Measurements from ENCODE around the gene ANK2. TPM values are rescaled to one million over a fixed set of nuclear protein-coding genes. Genes with fewer than 3 reads are reported as not detected.
A peak's percentile ranks its signal among the peaks of the same experiment; 100 is the strongest.

Gene ANK2
- total RNA-seq, 1 donor from 2014 or later = 6.5 TPM

DNA sequence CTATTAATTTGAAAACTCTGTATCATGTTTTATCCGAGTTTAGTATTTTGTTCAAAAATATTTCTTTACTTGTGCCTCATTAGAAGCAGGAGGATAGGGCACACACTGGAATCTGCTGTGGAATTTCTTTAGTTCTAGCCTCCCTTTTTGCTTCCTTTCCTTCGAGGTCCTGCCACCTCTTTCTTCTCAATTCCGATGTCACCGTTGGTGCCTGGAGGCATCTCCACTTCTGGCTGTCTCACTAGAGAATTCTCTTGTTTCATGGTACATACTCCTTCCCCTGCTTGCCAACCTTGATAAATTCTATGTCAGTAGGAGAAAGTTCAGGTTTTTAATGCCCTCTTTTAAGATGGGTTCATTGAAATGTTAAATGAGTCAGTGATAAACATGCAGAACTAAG, 140.1 kb downstream of the ANK2 start:
- TF ChIP-seq, protein P1, sequence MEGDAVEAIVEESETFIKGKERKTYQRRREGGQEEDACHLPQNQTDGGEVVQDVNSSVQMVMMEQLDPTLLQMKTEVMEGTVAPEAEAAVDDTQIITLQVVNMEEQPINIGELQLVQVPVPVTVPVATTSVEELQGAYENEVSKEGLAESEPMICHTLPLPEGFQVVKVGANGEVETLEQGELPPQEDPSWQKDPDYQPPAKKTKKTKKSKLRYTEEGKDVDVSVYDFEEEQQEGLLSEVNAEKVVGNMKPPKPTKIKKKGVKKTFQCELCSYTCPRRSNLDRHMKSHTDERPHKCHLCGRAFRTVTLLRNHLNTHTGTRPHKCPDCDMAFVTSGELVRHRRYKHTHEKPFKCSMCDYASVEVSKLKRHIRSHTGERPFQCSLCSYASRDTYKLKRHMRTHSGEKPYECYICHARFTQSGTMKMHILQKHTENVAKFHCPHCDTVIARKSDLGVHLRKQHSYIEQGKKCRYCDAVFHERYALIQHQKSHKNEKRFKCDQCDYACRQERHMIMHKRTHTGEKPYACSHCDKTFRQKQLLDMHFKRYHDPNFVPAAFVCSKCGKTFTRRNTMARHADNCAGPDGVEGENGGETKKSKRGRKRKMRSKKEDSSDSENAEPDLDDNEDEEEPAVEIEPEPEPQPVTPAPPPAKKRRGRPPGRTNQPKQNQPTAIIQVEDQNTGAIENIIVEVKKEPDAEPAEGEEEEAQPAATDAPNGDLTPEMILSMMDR (conservative IDR thresholded peaks at IDR 0.05; ENCODE audit: low read depth, low read length) = no peak
- DNase-seq (ENCODE audit: low read depth) = no peak
- no peak overlapping the region for H3K4me3 ChIP-seq (ENCODE audit: low read depth, low read length)

DNA sequence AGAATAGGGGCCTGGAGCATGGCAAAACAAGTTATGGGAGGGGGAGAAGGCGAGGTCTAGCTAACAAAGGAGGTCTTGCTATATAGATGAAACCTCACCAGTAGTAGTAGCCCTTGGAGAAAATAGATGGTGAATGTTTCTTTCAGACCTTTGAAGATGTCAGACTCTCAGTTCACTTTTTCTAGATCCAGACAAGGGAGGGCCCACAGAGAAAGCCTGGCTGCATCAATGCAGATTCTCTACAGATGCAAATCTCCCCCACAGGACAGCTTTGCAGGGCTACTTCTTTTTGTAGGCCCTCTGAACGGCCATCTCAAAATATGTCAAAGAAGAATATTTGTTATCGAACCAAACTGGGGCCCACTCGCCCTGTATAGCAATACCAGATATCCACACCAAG, 159.7 kb downstream of the ANK2 start:
- no peak for DNase-seq (ENCODE audit: low read depth)
- TF ChIP-seq, protein P1 (conservative IDR thresholded peaks at IDR 0.05; ENCODE audit: low read depth, low read length) = no peak

DNA sequence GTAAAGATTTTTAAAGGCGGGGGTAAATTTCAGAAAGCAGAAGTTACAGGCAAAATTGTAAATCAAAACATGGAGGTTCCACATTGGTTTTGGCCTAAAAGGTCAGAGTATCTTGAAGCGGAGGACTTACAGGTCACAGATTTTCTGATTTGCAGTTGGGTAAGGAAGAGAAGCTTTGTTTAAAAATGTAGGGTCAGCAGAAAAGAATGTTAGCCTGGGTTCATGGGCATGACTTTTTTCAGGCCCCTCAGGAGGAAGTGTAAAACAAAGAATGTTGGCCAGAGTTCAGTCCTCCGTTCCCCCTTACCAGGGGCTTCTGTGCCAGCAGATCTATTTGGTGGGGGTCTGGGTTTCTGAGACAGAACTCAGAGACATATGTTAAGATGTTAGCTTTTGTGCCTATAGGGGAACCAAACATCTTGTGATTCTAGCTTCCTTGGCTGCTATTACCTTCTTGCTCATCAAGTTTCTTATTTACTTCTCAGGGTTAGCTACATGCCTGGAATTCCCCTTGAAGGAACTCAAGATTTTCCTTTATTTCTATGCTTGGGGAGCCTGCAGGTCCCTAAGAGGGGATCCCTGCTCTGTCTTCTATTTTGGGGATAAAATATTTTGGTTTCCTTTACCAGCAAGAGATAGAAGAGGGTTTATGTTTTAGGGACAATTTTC, 160.3 kb downstream of the ANK2 start:
- H3K4me3 ChIP-seq (ENCODE audit: low read depth, low read length) = no peak overlapping the region
- TF ChIP-seq, protein P1 (conservative IDR thresholded peaks at IDR 0.05; ENCODE audit: low read depth, low read length) = no peak
- DNase-seq (ENCODE audit: low read depth) = peak; percentile 35

More for the DNA sequence above, 159.7 kb downstream of the ANK2 start:
- no peak overlapping the region for H3K4me3 ChIP-seq (ENCODE audit: low read depth, low read length)

DNA sequence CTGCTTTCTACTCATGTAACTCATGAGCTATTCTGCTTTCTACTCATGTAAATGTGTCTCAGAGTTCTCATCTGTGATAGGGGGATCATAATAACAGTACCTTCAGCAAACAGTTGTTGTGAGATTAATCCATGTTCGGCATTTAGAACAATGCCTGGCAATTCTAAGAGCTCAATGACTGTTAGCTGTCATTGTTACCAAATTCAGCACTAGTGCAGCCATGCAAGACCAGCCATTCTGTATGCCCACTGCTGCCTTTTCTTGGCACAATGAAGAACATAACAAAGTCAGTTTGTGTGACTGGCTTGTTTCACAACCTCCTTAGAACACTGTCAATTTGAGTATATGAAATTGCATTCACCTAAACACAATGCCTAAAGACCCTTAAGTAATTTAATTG, 163.2 kb downstream of the ANK2 start:
- no peak overlapping the region for H3K4me3 ChIP-seq (ENCODE audit: low read depth, low read length)
- TF ChIP-seq, protein P1 (conservative IDR thresholded peaks at IDR 0.05; ENCODE audit: low read depth, low read length) = no peak
- DNase-seq (ENCODE audit: low read depth) = peak; percentile 35

DNA sequence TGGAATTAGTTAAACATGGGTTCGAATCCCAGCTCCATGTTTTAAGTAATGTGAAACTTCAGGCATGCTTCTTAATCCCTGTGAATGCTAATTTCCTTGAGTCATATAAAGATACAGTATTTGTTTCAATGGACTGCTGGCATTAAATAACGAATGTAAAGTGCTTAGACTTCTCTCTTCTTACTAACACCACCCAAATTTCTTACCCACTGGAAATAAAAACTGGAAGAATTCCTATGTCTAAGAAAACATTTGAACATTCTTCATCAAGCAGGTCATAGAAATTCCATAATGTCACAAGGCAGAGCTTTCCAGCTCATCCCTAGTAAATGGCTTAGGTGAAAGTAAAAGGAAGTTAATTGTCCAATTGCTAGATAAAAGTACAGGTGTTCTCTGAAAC, 172.5 kb downstream of the ANK2 start:
- H3K4me3 ChIP-seq (ENCODE audit: low read depth, low read length) = no peak overlapping the region
- TF ChIP-seq, protein P1 (conservative IDR thresholded peaks at IDR 0.05; ENCODE audit: low read depth, low read length) = no peak
- peak; percentile 29 for DNase-seq (ENCODE audit: low read depth)

DNA sequence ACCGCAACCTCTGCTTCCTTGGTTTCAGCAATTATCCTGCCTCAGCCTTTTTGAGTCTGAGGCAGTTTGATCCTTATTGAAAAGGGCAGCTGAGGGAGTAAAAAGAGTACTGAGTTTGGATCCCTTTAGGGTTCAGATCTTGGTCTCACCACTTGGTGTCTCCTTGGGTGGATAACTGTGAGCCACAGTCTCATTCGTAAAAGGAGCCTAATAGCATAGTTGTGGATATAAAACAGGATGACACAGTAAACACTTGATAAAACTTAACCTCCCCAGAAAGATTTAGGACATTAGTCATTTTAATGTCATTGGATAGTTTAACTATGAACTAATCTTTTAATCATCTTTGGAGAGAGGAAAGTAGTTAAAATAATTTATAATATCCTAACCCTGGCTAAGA, 173.0 kb downstream of the ANK2 start:
- TF ChIP-seq, protein P1 (conservative IDR thresholded peaks at IDR 0.05; ENCODE audit: low read depth, low read length) = no peak
- H3K4me3 ChIP-seq (ENCODE audit: low read depth, low read length) = no peak overlapping the region
- DNase-seq (ENCODE audit: low read depth) = no peak

DNA sequence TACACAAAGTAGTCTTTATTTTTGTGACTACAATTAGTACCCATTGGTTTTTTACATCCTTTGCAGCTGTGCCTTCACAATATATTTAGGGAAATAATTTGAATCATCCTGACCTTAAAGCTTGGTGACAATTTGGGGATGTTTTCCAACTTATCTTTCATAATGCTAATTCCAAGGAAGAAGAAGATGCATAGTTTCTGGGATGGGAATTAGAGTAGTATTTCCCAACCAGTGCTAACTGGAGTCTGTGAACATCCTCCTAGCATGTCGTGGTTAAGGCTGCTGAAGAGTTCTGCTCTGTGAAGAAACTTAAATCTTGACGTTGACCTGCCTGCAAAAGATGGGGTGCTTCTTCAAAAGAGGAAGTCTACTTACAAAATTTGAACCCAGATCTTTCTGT, 173.5 kb downstream of the ANK2 start:
- H3K4me3 ChIP-seq (ENCODE audit: low read depth, low read length) = no peak overlapping the region
- TF ChIP-seq, protein P1 (conservative IDR thresholded peaks at IDR 0.05; ENCODE audit: low read depth, low read length) = no peak
- DNase-seq (ENCODE audit: low read depth) = no peak

Data from epithelial cell of proximal tubule (primary cell).